ENCODE data around the gene LIPE.

GRCh38 chr19:42422092-42422900 is 4.9 kb downstream of the LIPE start:
- TF ChIP-seq CTCF (IDR thresholded peaks at IDR 0.05) (no peak), ATF3 (CRISPR knock-in tag; conservative IDR thresholded peaks at IDR 0.05) (no peak), ZNF232 (CRISPR knock-in tag; IDR thresholded peaks at IDR 0.05) (no peak), CREM (CRISPR knock-in tag; IDR thresholded peaks at IDR 0.05) (no peak), GABPB1 (CRISPR knock-in tag; IDR thresholded peaks at IDR 0.05) (no peak), SP1 (CRISPR knock-in tag; conservative IDR thresholded peaks at IDR 0.05) (no peak), NFE2L1 (CRISPR knock-in tag; IDR thresholded peaks at IDR 0.05) (no peak), PREB (CRISPR knock-in tag; IDR thresholded peaks at IDR 0.05; ENCODE audit: borderline replicate concordance) (no peak), TEAD1 (CRISPR knock-in tag; IDR thresholded peaks at IDR 0.05) (no peak), ETV6 (CRISPR knock-in tag; IDR thresholded peaks at IDR 0.05) (no peak), ZNF281 (CRISPR knock-in tag; IDR thresholded peaks at IDR 0.05) (no peak), HMGXB4 (CRISPR knock-in tag; IDR thresholded peaks at IDR 0.05) (no peak)
